SK-N-MC (cell line): ENCODE measurements around the gene RANBP9.

Experiments used
- EZH2 ChIP-seq: fragments of 200-600 bp; sonication (generic); IDR thresholded peaks from one replicate; pipeline ENCODE4 v1.6.1; 2017; ENCODE audit warnings: antibody characterized with exemption
- POLR2AphosphoS5 ChIP-seq: IDR thresholded peaks from 2 replicates; pipeline ENCODE4 v1.6.1; 2012; ENCODE audit warnings: mild to moderate bottlenecking, low read depth, low read length, borderline replicate concordance

DNA sequence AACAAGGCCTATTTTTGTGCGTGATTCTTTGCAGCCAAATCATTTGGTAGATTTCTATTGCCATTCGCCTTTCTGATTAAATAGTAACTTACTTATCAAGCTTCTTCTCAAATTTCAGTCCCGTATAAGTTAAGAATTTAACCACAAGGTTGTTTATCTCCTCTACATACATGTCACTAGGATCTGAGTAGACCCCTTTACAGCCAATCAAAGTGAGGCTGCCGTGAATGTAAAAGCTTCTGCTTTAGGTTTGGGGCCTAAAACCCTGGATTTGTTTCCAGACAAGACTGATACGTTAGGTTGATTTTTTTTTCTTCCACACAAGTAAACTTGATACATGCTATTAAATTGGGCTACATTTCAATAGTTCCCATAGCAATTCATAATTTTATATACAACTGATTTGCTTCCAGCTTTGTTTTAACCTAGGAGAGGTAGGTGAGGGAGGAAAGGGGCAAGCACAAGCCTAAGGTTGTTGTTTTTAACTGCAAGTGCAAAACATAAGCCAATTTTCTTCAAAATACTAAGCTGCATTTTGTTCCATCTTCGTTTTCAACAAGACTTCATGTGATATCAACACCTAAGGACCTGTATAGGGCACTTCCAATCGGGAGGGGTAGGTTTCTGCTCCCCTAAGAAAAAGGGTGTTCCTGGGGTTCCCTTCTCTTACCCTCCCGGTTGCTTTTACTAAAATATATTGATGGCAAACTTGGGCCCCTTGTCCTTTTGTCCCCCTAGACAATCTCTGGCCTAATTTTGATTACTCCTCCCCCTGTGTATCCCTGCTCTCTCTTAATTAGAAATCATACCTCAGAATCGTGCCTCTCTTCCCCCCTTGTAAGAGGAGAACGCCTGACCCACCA lies 1.7 kb downstream of the RANBP9 start:
- TF ChIP-seq EZH2 (no peak), POLR2AphosphoS5 (no peak)
